PC-9 (cell line): ENCODE results near the gene WNT9A.

Experiments used
- CTCF ChIP-seq: fragments of 200-600 bp; sonication (generic); conservative IDR thresholded peaks from 2 replicates; pipeline ENCODE4 v1.6.1; 2017; ENCODE audit warnings: mixed run types, antibody characterized with exemption, mild to moderate bottlenecking, moderate library complexity
- EZH2 ChIP-seq: fragments of 200-600 bp; sonication (generic); IDR thresholded peaks from 2 replicates; pipeline ENCODE4 v1.8.0; 2017; ENCODE audit warnings: antibody characterized with exemption, low read depth

GRCh38 chr1:227903614-227904501 is 43.9 kb downstream of the WNT9A start:
- TF ChIP-seq CTCF (no peak), EZH2 (no peak)
